Kidney capillary endothelial cell (primary cell): ENCODE measurements around the gene CNGA3.
"Not testable (repeated sequence)": the region's sequence is repeated elsewhere in the genome, so short reads cannot be mapped to it uniquely, and the experiment has no call there.

Source experiments
- DNase-seq: peaks from one replicate; pipeline ENCODE4 v3.0.0-alpha.2; 2018; ENCODE audit warnings: low spot score

The CNGA3 gene

DNA sequence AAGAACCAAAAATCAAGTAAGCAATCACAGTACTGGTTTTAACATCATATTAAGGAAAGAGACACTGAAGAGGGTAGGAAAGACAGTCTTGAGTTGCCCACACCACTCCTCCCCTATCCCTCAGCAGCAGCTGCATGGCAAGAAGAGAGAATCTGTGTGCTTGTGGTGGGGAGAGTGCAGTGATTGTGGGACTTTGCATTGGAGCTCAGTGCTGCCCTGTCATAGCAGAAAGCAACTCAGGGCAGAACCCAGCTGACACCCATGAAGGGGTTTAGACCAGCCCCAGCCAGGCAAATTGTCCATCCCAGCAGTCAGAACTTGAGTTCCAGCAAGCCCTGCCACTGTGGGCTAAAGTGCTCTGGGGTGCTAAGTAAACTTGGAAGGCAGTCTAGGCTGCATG, 57.6 kb downstream of the CNGA3 start:
- DNase-seq: no peak

DNA sequence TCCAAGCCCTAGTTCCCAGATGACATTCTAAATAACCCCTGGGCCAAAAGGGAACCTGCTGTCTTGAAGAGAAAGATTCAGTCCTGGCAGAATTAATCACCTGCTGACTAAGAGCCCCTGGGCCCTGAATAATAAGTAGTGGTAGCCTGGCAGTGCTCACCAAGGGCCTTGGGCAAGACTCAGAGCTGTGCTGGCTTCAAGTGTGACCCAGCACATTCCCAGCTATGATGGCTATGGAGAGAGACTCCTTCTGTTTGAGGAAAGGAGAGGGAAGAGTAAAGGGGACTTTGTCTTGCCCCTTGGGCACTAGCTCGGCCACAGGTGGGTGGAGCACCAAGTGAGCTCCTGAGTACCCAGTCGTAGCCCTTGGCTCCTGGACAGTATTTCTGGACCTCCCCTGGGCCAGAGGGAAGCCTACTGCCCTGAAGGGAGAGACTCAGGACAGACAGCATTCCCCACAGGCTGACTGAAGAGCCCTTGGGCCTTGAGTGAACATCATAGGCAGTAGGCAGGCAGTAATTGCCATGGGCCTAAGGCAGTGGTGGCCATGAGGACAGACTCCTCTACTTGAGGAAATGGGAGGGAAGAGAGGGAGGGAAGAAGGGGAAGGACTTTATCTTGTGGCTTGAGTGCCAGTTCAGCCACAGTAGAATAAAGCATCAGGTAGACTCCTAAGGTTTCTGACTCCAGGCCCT, 58.4 kb downstream of the CNGA3 start:
- no peak for DNase-seq

DNA sequence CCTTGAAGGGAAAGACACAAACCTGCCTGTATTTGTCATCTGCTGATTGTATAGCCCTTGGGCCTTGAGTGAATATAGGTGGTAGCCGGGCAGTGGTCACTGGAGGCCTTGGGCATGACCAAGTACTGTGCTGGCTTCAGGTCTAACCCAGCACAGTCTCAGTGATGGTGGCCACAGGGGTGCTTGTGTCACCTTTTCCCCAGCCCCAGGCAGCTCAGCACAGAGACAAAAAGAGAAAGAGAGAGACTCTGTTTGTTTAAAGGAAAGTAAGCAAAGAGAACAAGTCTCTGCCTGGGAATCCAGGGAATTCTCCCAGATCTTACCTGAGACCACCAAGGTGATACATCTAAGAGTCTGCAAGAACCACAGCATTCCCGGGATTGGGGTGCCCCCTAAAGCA, 59.0 kb downstream of the CNGA3 start:
- DNase-seq: no peak

DNA sequence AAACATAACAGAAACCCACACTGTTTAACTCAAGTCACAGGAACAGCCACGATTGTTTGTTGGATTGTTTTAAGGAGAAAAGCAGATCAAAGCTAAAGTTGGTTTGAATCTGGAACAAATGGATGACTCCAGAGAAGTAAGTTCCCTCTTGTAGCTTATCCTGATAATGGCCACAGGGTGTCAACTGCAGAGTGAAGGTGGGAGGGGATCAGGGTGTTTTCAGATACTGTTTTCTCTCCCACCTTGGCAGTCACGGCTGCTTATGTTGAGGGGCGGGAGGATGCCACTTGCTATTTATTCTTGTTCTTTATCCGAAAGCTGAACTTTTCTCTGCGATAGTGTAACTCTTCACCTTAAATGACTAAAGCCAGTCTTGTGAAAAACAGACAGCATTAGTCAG, 61.9 kb downstream of the CNGA3 start:
- no peak for DNase-seq

DNA sequence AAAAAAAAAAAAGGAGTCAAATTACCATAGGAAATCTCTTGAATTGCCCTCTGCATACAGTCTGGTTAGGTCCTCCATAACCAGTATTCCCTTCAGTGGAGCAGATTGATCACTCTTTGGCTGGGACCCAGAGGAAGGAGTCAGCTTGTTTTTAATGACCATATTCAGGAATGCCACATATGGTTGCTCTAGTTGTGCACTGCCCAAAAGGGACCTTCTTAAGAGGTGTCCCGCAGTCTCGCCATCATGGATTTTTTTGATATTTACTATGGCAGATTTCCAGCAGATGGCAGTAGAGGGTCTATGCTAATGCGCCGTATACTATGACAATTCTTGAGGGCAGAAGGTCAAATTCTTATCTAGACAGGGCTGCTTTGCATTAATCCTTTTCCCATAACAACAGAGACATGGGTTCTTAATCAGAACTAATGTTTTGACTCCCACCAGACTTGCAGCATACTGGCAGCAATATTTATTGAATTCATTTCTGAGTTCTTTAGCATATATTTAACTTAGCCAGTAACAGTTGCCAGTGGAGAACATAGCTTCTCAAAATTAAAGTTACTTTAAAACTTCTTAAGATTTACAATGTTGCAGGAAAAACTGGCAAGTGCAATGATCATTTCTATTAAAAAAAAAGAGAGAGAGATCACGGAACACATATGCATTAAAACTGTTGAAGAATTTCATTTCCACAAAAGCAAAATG, 66.6 kb downstream of the CNGA3 start:
- peak; percentile 64 for DNase-seq

DNA sequence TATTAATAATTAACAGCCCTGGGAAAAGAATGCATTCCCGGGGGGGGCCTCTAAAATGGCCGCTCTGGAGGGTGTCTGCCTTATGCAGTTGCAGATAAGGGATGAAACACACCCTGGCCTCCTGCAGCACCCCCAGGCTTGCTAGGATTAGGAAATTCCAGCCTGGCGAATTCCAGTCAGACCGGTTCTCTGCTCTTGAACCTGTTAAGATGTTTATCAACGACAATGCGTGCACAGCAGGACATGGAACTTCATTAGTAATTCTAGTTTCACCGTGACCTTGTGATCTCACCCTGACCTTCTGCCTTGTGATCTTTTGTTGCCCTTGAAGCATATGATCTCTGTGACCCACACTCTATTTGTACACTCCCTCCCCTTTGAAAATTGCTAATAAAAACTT, 68.0 kb downstream of the CNGA3 start:
- not testable (repeated sequence) for DNase-seq

DNA sequence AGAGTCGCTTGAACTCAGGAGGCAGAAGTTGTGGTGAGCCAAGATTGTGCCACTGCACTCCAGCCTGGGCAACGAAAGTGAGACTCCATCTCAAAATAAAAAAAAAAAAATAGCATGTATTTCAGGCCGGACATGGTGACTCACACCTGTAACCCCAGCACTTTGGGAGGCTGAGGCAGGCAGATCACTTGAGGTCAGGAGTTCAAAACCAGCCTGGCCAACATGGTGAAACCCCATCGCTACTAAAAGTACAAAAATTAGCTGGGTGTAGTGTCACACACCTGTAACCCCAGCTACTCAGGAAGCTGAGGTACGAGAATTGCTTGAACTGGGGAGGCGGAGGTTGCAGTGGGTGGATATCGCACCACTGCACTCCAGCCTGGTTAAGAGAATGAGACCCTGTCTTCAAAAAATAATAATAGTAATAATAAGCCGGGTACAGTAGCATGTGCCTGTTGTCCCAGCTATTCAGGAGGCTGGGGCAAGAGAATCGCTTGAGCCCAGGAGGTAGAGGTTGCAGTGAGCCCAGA, 69.5 kb downstream of the CNGA3 start:
- not testable (repeated sequence) for DNase-seq

DNA sequence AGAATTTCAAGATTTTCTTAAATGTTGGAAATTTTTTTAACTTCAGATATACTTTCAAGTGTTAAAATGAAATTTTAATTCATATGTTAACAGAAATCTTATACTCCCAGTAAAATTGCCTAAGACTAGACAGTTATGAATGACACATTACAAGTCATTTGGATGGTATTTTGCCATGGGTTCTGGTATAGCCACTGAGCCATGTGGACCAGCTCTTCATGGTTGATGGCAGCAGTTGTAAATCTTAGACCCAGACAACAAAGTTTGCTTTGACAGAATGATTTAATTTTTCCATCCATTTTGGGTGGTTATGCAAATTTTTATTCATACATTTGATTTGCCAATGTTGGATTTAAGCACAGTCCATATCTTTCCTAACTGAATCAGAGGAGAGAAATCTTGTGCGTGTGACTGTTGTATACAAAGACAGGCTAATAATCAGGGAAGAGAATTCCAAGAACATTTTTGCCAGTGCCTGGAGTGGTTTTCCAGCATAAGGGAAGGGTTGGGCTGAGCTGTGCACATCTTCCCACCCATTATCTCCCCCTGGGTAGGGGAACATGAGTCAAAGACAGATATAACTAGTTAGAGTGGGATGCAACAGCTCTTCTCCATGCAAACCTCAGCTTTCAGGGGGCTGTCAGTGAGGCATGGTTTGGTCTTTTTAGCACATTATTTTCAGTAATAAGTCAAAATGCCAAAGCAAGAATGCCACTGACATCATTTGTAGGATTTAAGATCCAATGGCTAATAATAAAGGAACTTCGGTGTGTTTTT, 70.3 kb downstream of the CNGA3 start:
- no peak for DNase-seq

DNA sequence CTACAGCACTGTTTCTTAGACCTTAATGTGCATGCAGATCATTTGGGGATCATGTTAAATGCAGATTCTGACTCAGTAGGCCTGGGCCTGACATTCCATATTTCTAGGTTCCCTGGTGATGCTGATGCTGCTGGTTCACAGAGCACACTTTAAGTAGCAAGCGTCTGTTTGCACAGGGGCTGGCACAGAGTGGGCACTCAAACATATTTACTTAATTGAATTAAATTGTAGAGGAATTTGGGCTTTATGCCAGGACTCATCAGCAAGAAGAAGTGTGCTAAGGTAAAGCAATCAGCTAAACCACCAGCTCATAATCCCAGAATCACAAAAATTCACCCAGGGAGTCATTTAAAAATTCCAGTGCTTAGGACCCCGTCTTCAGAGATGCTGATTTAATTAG, 73.3 kb downstream of the CNGA3 start:
- no peak for DNase-seq

DNA sequence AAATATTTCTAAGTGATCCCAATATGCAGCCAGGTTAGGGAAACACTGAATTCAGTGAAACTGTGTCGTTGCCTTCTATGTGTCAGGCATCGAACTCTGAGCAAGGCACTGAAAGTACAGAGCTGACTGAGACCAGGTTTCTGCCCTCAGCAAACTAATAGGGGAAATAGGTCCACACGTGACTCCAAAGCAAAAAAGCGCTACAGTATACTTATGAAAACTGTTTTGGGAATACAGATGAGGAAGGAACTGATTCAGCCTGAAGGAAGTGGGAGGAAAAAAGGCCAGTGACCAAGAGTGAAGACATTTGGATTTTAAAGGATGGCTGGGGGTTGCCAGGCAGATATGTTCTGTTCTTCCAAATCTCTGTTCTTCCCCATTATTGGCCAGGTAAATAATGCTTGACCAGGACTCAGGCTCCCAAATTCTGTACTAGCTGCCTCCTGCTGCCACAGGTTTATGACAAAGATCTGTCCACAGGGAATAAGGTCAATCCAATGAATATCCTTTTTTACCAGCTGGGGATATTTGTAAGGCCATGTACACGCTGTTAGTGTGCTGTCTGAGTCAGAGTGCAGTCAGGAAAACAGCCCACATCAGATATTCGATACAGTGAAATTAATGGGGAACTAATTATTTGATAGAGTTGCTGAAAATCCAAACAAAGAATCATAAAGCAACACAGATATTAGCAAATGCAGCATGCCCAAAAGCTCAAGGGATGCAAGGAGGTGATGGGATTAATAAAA, 73.9 kb downstream of the CNGA3 start:
- DNase-seq: peak; percentile 93

DNA sequence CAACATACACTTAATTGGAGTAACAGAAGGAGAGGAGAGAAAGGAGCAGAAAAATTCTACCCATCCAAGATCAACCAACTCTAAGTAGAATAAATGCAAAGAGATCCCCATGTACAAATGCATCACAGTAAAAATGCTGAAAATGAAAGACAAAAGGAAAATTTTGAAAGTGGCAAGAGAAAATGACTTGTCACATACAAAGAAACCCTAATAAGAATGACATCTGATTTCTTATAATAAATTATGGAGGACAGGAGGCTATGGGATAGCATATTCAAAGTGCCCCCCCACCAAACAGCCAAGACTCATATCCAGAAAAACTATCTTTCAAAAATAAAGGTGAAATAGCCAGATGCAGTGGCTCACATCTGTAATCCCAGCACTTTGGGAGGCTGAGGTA, 76.2 kb downstream of the CNGA3 start:
- no peak for DNase-seq

DNA sequence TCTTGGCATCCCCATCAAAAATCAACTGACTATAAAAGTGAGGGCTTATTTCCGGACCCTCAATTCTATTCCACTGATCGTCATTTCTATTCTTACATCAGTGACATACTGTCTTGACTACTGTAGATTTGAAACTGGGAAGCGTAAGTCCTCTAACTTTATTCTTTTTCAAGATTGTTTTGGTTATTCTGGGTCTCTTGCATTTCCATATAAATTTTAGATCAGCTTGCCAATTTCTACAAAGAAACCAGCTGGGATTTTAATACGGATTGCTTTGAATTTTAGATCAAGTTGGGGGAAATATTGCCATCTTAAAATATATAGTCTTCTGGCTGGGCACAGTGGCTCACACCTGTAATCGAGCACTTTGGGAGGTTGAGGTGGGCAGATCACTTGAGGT, 80.5 kb downstream of the CNGA3 start:
- DNase-seq: no peak

DNA sequence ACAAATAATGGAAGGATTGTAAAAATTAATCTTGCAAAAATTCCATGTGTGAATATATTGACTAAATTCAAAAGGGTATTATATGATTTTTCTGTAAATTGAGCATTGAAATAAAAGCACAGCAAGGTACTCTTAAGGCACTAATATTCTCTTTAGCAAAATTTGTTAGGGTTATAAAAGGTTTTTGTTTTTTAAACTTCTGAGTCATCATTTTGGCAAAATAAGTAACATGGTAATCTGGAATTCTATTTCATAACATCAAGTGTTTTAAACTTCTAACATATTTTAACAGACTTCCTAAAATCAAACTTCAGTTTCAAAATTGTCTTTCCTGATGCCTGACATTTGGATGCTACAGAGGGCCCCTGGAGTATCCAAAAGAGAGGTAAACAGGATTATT, 85.9 kb downstream of the CNGA3 start:
- DNase-seq: no peak

DNA sequence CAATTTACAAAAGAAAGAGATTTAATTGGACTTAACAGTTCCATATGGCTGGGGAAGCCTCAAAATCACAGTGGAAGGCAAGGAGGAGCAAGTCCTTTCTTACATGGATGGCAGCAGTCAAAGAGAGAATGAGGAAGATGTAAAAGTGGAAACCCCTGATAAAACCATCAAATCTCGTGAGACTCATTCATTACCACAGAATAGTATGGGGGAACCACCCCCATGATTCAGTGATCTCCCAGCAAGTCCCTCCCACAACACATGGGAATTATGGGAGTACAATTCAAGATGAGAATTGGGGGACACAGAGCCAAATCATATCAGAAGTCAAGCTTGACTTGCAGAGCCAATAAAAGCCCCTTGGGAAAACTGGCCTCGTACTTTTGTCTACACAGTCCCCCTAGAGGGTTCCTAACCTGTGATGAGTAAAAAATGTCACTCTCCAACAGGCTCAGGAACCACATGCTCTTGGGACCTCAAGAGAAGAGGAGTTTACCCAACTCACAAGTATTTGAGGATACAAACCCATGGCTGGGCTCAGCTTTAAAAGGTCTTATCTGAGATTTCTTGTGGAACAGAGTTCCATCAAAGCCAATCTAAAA, 87.2 kb downstream of the CNGA3 start:
- no peak for DNase-seq

DNA sequence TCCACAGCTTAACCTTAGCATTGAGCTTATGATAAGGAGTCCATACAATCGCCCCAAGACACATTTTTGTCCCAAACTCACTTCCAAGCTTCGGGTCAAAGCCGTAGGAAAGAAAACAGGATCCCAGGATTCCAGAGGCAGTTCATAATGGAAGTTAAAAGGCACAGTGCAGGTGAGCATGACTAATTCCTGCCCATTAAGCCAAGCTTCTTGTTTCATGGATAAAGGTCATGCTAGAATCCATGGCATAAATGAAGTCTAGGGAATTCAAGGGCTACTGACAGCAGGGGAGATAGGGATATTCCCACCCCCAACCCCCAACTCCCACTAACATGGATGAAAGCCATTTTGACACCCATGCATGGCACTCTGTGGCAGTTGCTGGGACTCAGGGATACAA, 88.2 kb downstream of the CNGA3 start:
- no peak for DNase-seq

DNA sequence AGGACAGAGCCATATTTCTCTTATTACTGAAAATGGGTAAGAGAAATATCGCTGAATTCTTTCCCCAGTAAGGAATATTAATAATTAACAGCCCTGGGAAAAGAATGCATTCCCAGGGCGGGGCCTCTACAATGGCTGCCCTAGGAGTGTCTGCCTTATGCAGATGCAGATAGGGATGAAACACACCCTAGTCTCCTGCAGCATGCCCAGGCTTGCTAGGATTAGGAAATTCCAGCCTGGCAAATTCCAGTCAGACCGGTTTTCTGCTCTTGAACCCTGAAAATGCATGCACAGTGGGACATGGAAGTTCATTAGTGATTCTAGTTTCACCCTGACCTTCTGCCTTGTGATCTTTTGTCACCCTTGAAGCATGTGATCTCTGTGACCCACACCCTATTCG, 89.4 kb downstream of the CNGA3 start:
- DNase-seq: not testable (repeated sequence)

DNA sequence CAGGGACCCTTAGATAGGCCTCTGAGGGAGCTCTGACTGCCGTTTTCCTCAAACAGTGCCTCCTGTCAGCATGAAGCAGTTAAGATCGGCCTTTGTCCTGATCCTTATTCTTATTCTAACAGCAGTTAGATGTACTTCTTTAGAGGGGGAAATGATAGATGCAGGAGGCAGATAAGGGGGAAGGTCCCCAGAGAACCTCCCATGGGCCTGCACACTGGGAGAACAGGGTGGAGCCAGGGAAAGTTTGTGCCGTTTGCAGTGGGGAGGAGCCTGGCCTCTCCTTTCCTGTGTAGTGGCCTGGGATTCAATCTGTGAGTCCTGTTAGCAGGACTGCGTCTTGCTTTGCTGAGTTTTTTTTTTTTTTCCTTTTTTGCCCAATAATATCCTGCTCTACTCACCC, 90.5 kb downstream of the CNGA3 start:
- DNase-seq: no peak

DNA sequence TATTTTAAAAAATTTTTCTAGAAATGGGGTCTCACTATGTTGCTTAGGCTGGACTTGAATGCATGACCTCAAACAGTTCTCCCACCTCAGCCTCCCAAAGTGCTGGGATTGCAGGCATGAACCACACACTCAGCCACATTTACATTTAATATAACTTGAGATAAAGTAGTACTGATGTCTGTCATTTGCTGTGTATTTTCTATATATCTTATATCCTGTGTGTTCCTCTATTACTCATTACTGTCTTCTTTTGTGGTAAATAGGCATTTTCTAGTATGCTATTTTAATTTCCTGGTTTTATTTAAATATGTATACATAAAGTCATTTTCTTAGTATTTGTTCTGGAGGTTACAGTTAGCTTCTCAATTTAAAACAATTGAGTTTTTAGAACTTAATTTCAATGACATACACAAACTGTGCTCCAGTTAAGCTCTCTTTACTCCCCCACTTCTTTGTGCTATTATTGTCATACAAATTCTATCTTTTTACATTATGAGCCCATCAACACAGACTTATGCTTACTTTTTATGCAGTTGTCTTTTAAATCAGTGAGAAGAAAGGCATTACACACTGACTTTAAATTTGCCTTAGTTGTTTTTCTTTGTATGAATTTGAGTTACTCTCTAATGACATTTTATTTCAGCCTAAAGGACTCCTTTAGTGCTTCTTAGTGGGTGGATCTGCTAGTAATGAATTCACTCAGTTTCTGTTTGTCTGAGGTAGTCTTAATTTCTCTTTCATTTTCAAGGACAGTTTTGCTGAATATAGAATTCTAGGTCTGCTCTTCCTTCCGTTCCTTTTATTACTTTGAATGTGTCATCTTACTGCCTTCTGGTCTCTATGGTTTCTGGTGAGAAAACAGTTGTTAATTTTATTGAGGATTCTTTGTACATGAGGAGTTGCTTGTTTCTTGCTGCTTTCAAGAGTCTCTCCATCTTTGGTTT, 92.2 kb downstream of the CNGA3 start:
- no peak for DNase-seq

DNA sequence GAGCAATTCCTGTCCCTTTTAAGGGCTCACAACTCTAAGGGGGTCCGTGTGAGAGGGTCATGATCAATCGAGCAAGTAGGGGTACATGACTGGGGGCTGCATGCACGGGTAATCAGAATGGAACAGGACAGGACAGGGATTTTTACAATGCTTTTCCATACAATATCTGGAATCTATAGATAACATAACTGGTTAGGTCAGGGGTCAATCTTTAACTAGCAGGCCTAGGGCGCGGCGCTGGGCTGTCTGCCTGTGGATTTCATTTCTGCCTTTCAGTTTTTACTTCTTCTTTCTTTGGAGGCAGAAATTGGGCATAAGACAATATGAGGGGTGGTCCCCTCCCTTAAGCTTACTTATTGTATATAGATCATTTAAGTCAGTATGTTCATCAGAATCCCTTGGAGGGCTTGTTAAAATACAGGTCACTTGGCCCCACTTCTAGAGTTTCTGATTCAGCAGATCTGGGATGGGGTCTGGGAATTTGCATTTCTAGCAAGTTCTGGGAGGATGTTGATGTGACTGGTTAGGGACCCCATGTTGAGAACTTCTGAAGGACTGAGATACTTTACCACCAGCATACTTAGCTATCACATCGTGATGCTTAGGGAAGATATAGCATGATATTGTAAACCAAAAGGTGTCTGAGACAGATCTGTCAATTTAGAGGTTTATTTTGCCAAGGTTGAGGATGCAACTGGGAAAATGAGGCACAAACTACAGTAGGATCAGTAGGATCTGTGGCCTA, 95.6 kb downstream of the CNGA3 start:
- no peak for DNase-seq

DNA sequence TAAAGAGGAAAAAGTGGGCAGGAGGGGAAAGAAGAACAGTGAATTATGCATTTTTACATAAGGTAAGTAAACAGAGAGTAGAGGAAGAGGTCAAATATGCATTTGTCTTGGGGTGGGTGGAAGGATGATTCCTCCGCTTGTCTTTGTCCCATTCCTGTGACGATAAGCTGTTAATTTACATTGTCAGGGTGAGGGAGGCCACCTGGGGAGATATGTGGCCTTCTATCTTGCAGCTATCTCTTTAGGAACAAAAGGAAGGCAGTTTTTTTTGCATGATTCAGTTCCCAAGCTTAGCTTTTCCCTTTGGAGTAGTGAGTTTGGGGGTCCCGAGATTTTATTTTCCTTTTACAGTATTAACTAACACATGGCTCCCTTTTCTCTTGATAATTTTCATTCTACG, 96.2 kb downstream of the CNGA3 start:
- DNase-seq: no peak
